ENCODE measurements around the gene PAH. TPM values are rescaled to one million over a fixed set of nuclear protein-coding genes. Genes with fewer than 3 reads are reported as not detected.

PAH gene
- polyA plus RNA-seq, 3 donors = not detected

- Mint-ChIP-seq H3K27me3 (ENCODE audit: low read depth in 3 of 3) (peaks cover 83 to 99% (median 93%) of the 10 kb centered on the region in 3 donors), H3K9me3 (peaks cover 2 to 34% (median 26%) of the 10 kb centered on the region in 7 donors), H3K4me3 (peak within 1 kb of the TSS; percentile 16 to 86), H3K27ac (no peak within 1 kb of the TSS), H3K4me1 (peaks cover 9% of the 10 kb centered on the region), H3K36me3 (peaks cover 0 to 6% of the 10 kb centered on the region in 2 donors)
- H3K36me3 ChIP-seq (replicated peaks in 1 of 2; ENCODE audit: control insufficient read depth in 1 of 2, insufficient read depth in 2 of 2, low read length in 2 of 2) = no peaks in the 10 kb centered on the region
- intact Hi-C loops (cut with micrococcal nuclease) = no loop called here
- WGBS (ENCODE audit: insufficient coverage) = under 1% methylated on average over 26 of the region's 52 CpGs
- peaks cover 0 to 57% of the 10 kb centered on the region in 2 donors for H3K9me3 ChIP-seq (replicated peaks in 1 of 2; ENCODE audit: control insufficient read depth in 1 of 2, insufficient read depth in 1 of 2, low read length in 2 of 2)
- H3K27me3 ChIP-seq (ENCODE audit: control insufficient read depth in 2 of 2, insufficient read depth in 2 of 2, low read length in 2 of 2) = peaks cover 72 to 94% of the 10 kb centered on the region in 2 donors
- no peaks in the 10 kb centered on the region for H4K20me1 ChIP-seq (ENCODE audit: insufficient read depth, low read length)
- no peak for DNase-seq
- no peak for TF ChIP-seq CTCF (IDR thresholded peaks at IDR 0.05)
- H3K27ac ChIP-seq (ENCODE audit: low read depth in 1 of 2, low read length in 2 of 2) = no peak within 1 kb of the TSS
- no peak within 1 kb of the TSS for H2AFZ ChIP-seq (ENCODE audit: insufficient read depth, low read depth, low read length, poor library complexity, severe bottlenecking)
- no peak within 1 kb of the TSS for H3K9ac ChIP-seq (ENCODE audit: insufficient read depth, low read length, poor library complexity, severe bottlenecking)
- H3K4me3 ChIP-seq (replicated peaks in 1 of 3; ENCODE audit: low read depth in 2 of 3, low read length in 3 of 3) = no peak within 1 kb of the TSS
- no peaks in the 10 kb centered on the region for H3K4me1 ChIP-seq (ENCODE audit: control insufficient read depth in 1 of 2, insufficient read depth in 2 of 2, low read length in 2 of 2)
- no peaks in the 10 kb centered on the region for H3K79me2 ChIP-seq (ENCODE audit: insufficient read depth, low read length)
- peak within 1 kb of the TSS; percentile 2 for H3K4me2 ChIP-seq (replicated peaks; ENCODE audit: extremely low read depth, low read length, poor library complexity, severe bottlenecking)
These were observed 40.5 kb upstream of the PAH start, which contains the start of gene ASCL1 for GRCh38 chr12:102957339-102958050. ASCL1 (plus strand) TSS chr12:102957674; CDS start chr12:102958245, 571 bp downstream.

- Histone ChIP-seq H3K4me1 (ENCODE audit: control insufficient read depth in 1 of 2, insufficient read depth in 2 of 2, low read length in 2 of 2) (no peaks in the 10 kb centered on the region), H3K9me3 (replicated peaks in 1 of 2; ENCODE audit: control insufficient read depth in 1 of 2, insufficient read depth in 1 of 2, low read length in 2 of 2) (peaks cover 0 to 52% of the 10 kb centered on the region in 2 donors), H3K27me3 (ENCODE audit: control insufficient read depth in 2 of 2, insufficient read depth in 2 of 2, low read length in 2 of 2) (peaks cover 70 to 91% of the 10 kb centered on the region in 2 donors), H3K79me2 (ENCODE audit: insufficient read depth, low read length) (no peaks in the 10 kb centered on the region), H3K36me3 (replicated peaks in 1 of 2; ENCODE audit: control insufficient read depth in 1 of 2, insufficient read depth in 2 of 2, low read length in 2 of 2) (no peaks in the 10 kb centered on the region), H2AFZ (ENCODE audit: insufficient read depth, low read depth, low read length, poor library complexity, severe bottlenecking) (no peak overlapping the region), H3K4me3 (replicated peaks in 1 of 3; ENCODE audit: low read depth in 2 of 3, low read length in 3 of 3) (no peak overlapping the region), H4K20me1 (ENCODE audit: insufficient read depth, low read length) (no peaks in the 10 kb centered on the region), H3K27ac (ENCODE audit: low read depth in 1 of 2, low read length in 2 of 2) (no peak overlapping the region), H3K9ac (ENCODE audit: insufficient read depth, low read length, poor library complexity, severe bottlenecking) (no peak overlapping the region), H3K4me2 (replicated peaks; ENCODE audit: extremely low read depth, low read length, poor library complexity, severe bottlenecking) (no peak overlapping the region)
- no peak for DNase-seq
- 7% methylated on average over 5 of the region's 19 CpGs for WGBS (ENCODE audit: insufficient coverage)
- Mint-ChIP-seq H3K36me3 (peaks cover 0 to 6% of the 10 kb centered on the region in 2 donors), H3K4me3 (peak overlapping the region in 1 of 2 donors; percentile 78), H3K4me1 (peaks cover 9% of the 10 kb centered on the region), H3K27me3 (ENCODE audit: low read depth in 3 of 3) (peaks cover 83 to 99% (median 91%) of the 10 kb centered on the region in 3 donors), H3K27ac (no peak overlapping the region), H3K9me3 (peaks cover 0 to 29% (median 22%) of the 10 kb centered on the region in 7 donors)
- intact Hi-C loops (cut with micrococcal nuclease) = no loop called here
- no peak for TF ChIP-seq CTCF (IDR thresholded peaks at IDR 0.05)
These were observed 39.8 kb upstream of the PAH start for GRCh38 chr12:102956738-102957327.

Measured in CD14-positive monocyte (primary cell).